HepG2 (cell line): Measurements from ENCODE around the gene VAV2. TPM values are rescaled to one million over a fixed set of nuclear protein-coding genes. Genes with fewer than 3 reads are reported as not detected.

Experiments used
- ATAC-seq: fragments of 200-7000 bp; cut with Tn5 transposase; 3 replicates; pipeline ENCODE4 v1.9.1; 2020; ENCODE audit warnings: mild to moderate bottlenecking, moderate library complexity
- BruUV-seq: library from RNA; stranded (reverse); fragments of 400-500 nt; replicated peaks from 2 replicates; lab custom pipeline; 2021; lab: Mats Ljungman, UMichigan
- CTCF ChIA-PET: fragments of 300-600 bp; formaldehyde crosslinking; extraction: SDS; loops from one replicate; lab custom pipeline; 2021; ENCODE audit warnings: low total read pairs, inconsistent platforms, low intra/inter-chr PET ratio; lab: Yijun Ruan, JAX
- POLR2A ChIA-PET: fragments of 350-600 bp; sonication (Branson Sonifier 250); formaldehyde crosslinking; loops from one replicate; lab custom pipeline; 2020; ENCODE audit warnings: antibody characterized with exemption, inconsistent platforms; lab: Yijun Ruan, JAX
- DNase-seq: peaks from one replicate; pipeline ENCODE4 v3.0.0-alpha.2; 2015; ENCODE audit warnings: low spot score
- FAIRE-seq: peaks from 3 replicates; lab custom pipeline; 2011; peaks lifted over from hg19 to GRCh38; lab: Jason Lieb, UNC
- H2AFZ ChIP-seq: one replicate; pipeline ENCODE4 v1.6.1; 2011; ENCODE audit warnings: low read length, inconsistent platforms
- H3K27ac ChIP-seq: fragments of 300-600 bp; 3 replicates; pipeline ENCODE4 v1.8.0; 2011; ENCODE audit warnings: mixed run types, mild to moderate bottlenecking, mixed read lengths, low read length, inconsistent platforms; ENCODE audit not compliant: insufficient read depth; ENCODE audit errors: extremely low read length
- H3K27me3 ChIP-seq, 2 experiments: fragments of 200-600 bp in 1 of 2; 2 replicates in 1 of 2; 3 replicates in 1 of 2; pipeline versions ENCODE4 v1.6.0 to v1.8.0; 2011; ENCODE audit warnings: low read length in 2 of 2, mild to moderate bottlenecking in 2 of 2, moderate library complexity in 2 of 2, inconsistent platforms in 1 of 2; ENCODE audit not compliant: insufficient read depth in 2 of 2, control insufficient read depth in 1 of 2
- H3K36me3 ChIP-seq, 2 experiments: fragments of 200-600 bp in 1 of 2; replicated peaks in 1 of 2; 2 replicates in 1 of 2; 3 replicates in 1 of 2; pipeline versions ENCODE4 v1.5.1 to v1.8.0; 2011; ENCODE audit warnings: low read length in 2 of 2, inconsistent platforms in 1 of 2; ENCODE audit not compliant: insufficient read depth in 2 of 2, control insufficient read depth in 1 of 2
- H3K4me1 ChIP-seq: 2 replicates; pipeline ENCODE4 v1.5.1; 2012; ENCODE audit warnings: low read length, inconsistent platforms; ENCODE audit not compliant: insufficient read depth
- H3K4me2 ChIP-seq: 2 replicates; pipeline ENCODE4 v1.6.0; 2011; ENCODE audit warnings: low read depth, low read length, inconsistent platforms
- H3K4me3 ChIP-seq, 3 experiments: fragments of 200-600 bp in 1 of 3; sonication (generic), shearing (Covaris generic) in 1 of 3; replicated peaks in 1 of 3; 2 replicates each; pipeline ENCODE4 v1.5.1; 2011 to 2016; ENCODE audit warnings: low read length in 3 of 3, inconsistent platforms in 2 of 3, low read depth in 2 of 3, mild to moderate bottlenecking in 2 of 3, control low read depth in 1 of 3, mixed read lengths in 1 of 3; ENCODE audit not compliant: insufficient read depth in 1 of 3
- H3K79me2 ChIP-seq: one replicate; pipeline ENCODE4 v1.6.1; 2011; ENCODE audit warnings: low read length, inconsistent platforms; ENCODE audit not compliant: insufficient read depth
- H3K9ac ChIP-seq: 2 replicates; pipeline ENCODE4 v1.6.0; 2011; ENCODE audit warnings: mild to moderate bottlenecking, low read depth, low read length, inconsistent platforms; ENCODE audit not compliant: insufficient read depth
- H3K9me3 ChIP-seq: 2 replicates; pipeline ENCODE4 v1.5.1; 2012; ENCODE audit warnings: mild to moderate bottlenecking, low read length
- H4K20me1 ChIP-seq: 2 replicates; pipeline ENCODE4 v1.6.0; 2011; ENCODE audit warnings: inconsistent platforms, mild to moderate bottlenecking, low read length, moderate library complexity; ENCODE audit not compliant: insufficient read depth
- ARNT2 ChIP-seq: sonication (generic); formaldehyde crosslinking; IDR thresholded peaks from 2 replicates; pipeline ENCODE4 v1.8.0; 2022; ENCODE audit warnings: mild to moderate bottlenecking, low read depth, missing genetic modification reagents, moderate library complexity
- ATF7-NPFF ChIP-seq: sonication (generic); formaldehyde crosslinking; IDR thresholded peaks from 2 replicates; pipeline ENCODE4 v1.8.1; 2023; ENCODE audit warnings: mild to moderate bottlenecking, low read depth, missing genetic modification reagents, moderate library complexity
- KLF6 ChIP-seq: IDR thresholded peaks from 2 replicates; pipeline ENCODE4 v1.8.0; 2016; ENCODE audit warnings: missing biosample characterization, missing genetic modification reagents
- SOX6 ChIP-seq, 2 experiments: fragments of 450-650 bp in 1 of 2; sonication (generic) in 1 of 2; formaldehyde crosslinking in 1 of 2; IDR thresholded peaks; 2 replicates each; pipeline versions ENCODE4 v1.4.0 to v1.6.1; 2017 to 2020; ENCODE audit warnings: antibody characterized with exemption in 1 of 2, mild to moderate bottlenecking in 1 of 2, missing genetic modification reagents in 1 of 2
- TBX2 ChIP-seq: sonication (generic); formaldehyde crosslinking; IDR thresholded peaks from 2 replicates; pipeline ENCODE4 v1.5.0; 2020; ENCODE audit warnings: missing genetic modification reagents, mild to moderate bottlenecking, borderline replicate concordance
- ZFX ChIP-seq: sonication (generic); formaldehyde crosslinking; IDR thresholded peaks from 2 replicates; pipeline ENCODE4 v1.4.0; 2020; ENCODE audit warnings: mild to moderate bottlenecking, low read depth, missing genetic modification reagents, moderate library complexity
- ZMYM4 ChIP-seq: sonication (generic); formaldehyde crosslinking; IDR thresholded peaks from 2 replicates; pipeline ENCODE4 v1.8.1; 2023; ENCODE audit warnings: mild to moderate bottlenecking, missing genetic modification reagents
- ZNF556 ChIP-seq: sonication (generic); formaldehyde crosslinking; IDR thresholded peaks from 2 replicates; pipeline ENCODE4 v1.4.0; 2020; ENCODE audit warnings: mild to moderate bottlenecking, missing genetic modification reagents, borderline replicate concordance
- ZSCAN22 ChIP-seq: sonication (generic); formaldehyde crosslinking; IDR thresholded peaks from 2 replicates; pipeline ENCODE4 v1.4.0; 2020; ENCODE audit warnings: mild to moderate bottlenecking, missing genetic modification reagents
- WGBS: methylation state at CpG from one replicate; pipeline ENCODE4 v1.1.6; 2017; ENCODE audit warnings: low lambda C conversion rate; 5-methylcytosine and 5-hydroxymethylcytosine counted together
- in situ Hi-C: cut with HindIII; loops from 2 replicates; pipeline ENCODE4 v1.10.0; 2017; ENCODE audit warnings: low pct_unique_long_range_greater_than_20kb; ENCODE audit not compliant: extremely low pct_ligation_motif_present
- intact Hi-C: fragments of 100-400 bp; cut with micrococcal nuclease; formaldehyde crosslinking; loops from one replicate; pipeline ENCODE4 v1.10.0; 2022; ENCODE audit not compliant: unreplicated experiment
- polyA plus RNA-seq, 8 experiments: library from polyadenylated mRNA; depleted of rRNA in 3 of 8; stranded (reverse) in 7 of 8; unstranded in 1 of 8; fragments of >200 nt; fragmentation: Illumina TruSeq in 4 of 8; extraction: Trizol in 4 of 8; gene quantifications; 2 replicates each; pipeline versions ENCODE4 v1.2.1 to v1.2.3, GENCODE V29; 2011 to 2016; ENCODE audit warnings: low read depth in 4 of 8, missing spikeins in 1 of 8, mixed read lengths in 1 of 8; ENCODE audit not compliant: insufficient read depth in 1 of 8
- total RNA-seq, 5 experiments: library from RNA; depleted of rRNA; stranded (reverse); fragments of >200 nt; fragmentation: Illumina TruSeq; extraction: Trizol; gene quantifications; 2 replicates each; pipeline ENCODE4 v1.2.3, GENCODE V29; 2016; ENCODE audit warnings: low read depth in 1 of 5
- TF ChIP-seq, protein P1 (sequence below): sonication (generic); formaldehyde crosslinking; IDR thresholded peaks from 2 replicates; pipeline ENCODE4 v1.9.0; 2021; ENCODE audit warnings: missing genetic modification reagents, borderline replicate concordance
- TF ChIP-seq, protein P2 (sequence below): sonication (generic); formaldehyde crosslinking; IDR thresholded peaks from 2 replicates; pipeline ENCODE4 v1.4.0; 2020; ENCODE audit warnings: missing genetic modification reagents
- TF ChIP-seq, protein P3 (sequence below): sonication (generic); formaldehyde crosslinking; IDR thresholded peaks from 2 replicates; pipeline ENCODE4 v1.8.0; 2022; ENCODE audit warnings: missing genetic modification reagents, low read depth, mild to moderate bottlenecking, borderline replicate concordance
- TF ChIP-seq, protein P4 (sequence below), 2 experiments: sonication (generic) in 1 of 2; formaldehyde crosslinking in 1 of 2; IDR thresholded peaks; 2 replicates each; pipeline versions ENCODE4 v1.5.1 to v1.6.1; 2011 to 2020; ENCODE audit warnings: borderline replicate concordance in 1 of 2, low read depth in 1 of 2, low read length in 1 of 2, mild to moderate bottlenecking in 1 of 2, missing genetic modification reagents in 1 of 2, moderate library complexity in 1 of 2

VAV2 gene
- total and polyA plus RNA-seq, 2 of the 13 experiments (the other 11 are each of a cell fraction or from before 2014, with no cell fraction given) = 22.5 to 22.9 TPM

DNA sequence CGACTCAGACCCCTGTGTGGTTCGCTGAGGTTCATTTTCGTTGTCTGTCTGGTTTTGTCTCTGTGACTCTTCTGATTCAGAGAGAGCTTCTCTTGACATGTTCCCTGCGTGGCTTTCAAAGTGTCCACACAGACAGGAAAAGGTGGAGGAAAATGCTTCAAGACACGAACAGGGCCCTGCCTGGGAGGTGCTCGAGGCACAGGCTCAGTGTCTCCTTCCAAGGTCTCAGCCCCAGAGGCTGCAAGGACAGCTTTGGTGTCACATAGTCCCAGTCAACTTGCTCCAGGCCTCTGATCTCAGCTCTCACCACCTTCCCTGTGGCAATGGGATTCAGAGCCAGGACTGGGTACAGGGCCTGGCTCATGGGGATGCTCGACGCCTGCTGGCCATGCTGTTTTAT, 202.3 kb downstream of the VAV2 start (continued):
- TF ChIP-seq, protein P1, sequence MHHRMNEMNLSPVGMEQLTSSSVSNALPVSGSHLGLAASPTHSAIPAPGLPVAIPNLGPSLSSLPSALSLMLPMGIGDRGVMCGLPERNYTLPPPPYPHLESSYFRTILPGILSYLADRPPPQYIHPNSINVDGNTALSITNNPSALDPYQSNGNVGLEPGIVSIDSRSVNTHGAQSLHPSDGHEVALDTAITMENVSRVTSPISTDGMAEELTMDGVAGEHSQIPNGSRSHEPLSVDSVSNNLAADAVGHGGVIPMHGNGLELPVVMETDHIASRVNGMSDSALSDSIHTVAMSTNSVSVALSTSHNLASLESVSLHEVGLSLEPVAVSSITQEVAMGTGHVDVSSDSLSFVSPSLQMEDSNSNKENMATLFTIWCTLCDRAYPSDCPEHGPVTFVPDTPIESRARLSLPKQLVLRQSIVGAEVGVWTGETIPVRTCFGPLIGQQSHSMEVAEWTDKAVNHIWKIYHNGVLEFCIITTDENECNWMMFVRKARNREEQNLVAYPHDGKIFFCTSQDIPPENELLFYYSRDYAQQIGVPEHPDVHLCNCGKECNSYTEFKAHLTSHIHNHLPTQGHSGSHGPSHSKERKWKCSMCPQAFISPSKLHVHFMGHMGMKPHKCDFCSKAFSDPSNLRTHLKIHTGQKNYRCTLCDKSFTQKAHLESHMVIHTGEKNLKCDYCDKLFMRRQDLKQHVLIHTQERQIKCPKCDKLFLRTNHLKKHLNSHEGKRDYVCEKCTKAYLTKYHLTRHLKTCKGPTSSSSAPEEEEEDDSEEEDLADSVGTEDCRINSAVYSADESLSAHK (CRISPR knock-in tag) = no peak
- TF ChIP-seq ZNF556 (CRISPR knock-in tag) (peak; percentile 44; the same call in 1 of the 2 replicates), ARNT2 (CRISPR knock-in tag) (no peak), KLF6 (CRISPR knock-in tag) (no peak), ZFX (0 out of 2 replicates have a peak, but pooled peaks have one; percentile 0)
- TF ChIP-seq, protein P2, sequence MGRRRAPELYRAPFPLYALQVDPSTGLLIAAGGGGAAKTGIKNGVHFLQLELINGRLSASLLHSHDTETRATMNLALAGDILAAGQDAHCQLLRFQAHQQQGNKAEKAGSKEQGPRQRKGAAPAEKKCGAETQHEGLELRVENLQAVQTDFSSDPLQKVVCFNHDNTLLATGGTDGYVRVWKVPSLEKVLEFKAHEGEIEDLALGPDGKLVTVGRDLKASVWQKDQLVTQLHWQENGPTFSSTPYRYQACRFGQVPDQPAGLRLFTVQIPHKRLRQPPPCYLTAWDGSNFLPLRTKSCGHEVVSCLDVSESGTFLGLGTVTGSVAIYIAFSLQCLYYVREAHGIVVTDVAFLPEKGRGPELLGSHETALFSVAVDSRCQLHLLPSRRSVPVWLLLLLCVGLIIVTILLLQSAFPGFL (CRISPR knock-in tag) = no peak

DNA sequence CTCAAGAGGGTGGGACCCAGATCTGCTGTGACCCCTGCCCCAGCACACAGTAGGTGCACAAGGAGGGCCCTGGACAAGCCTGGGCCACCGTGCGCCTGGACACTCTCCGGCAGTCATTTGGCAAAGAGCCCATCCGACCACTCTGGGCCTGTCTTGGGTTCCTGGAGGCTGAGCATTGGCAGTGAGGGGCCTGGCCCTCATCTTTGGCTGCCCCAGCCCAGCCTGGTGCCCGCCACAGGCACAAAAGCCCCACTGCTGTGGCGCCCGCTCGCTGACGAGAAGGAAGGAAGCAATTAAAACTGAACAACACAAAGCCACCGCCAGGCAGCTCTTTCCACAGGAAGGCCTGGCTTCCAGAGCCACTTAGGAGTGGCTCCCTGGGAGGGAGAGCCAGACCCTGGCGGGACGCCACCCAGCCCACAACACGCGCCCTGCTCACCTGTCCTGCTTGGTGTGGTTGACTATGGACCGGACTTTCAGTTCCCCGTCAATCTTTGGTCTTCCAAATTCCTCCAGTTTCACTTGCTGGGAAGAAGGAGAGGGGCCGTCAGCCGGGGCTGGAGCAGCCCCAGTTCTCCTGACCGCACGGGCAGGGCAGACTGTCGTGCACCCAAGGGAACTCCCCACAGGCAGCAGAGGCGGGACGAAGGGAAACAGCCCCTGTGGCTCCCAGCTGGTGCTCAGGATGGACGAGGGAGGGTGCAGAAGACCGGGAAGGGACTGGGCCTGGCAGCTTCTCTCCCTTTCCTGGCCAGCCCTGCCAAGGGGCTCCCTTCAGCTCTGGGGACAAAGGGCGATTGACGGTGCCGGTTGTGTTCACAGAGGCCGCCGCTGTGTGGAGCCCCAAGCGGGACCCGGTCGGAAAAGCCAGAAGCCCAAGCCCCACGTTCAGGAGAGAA, 203.1 kb downstream of the VAV2 start:
- in situ Hi-C loops = loop anchor here (5.0 kb wide), 1 partner anchor 203 kb away; the partner anchor contains the start of gene VAV2
- peak overlapping the region; percentile 31 for H3K9ac ChIP-seq
- no peak overlapping the region for H2AFZ ChIP-seq
- H3K79me2 ChIP-seq = no peaks in the 10 kb centered on the region
- H3K4me3 ChIP-seq = peak overlapping the region in 1 of 3 experiments; percentile 30; a peak in 1 of 6 replicates
- H3K27me3 ChIP-seq = no peaks in the 10 kb centered on the region
- no TSS peak for BruUV-seq
- peak overlapping the region; percentile 73 for H3K27ac ChIP-seq
- H3K36me3 ChIP-seq = peaks cover 18 to 52% of the 10 kb centered on the region in 2 experiments; a peak in 4 of 5 replicates
- 61% methylated on average over 7 of the region's 34 CpGs for WGBS
- H4K20me1 ChIP-seq = 0 out of 2 replicates have a peak, but pooled peaks cover 4% of the 10 kb centered on the region
- intact Hi-C loops = loop anchor here (1.0 kb wide), 1 partner anchor 205 kb away; no protein-coding TSS in a partner anchor
- POLR2A ChIA-PET = interaction anchor here (0.7 to 1.2 kb wide), 6 partner anchors 50 to 646 kb away, joined by 3 to 6 read pairs (median 4); no protein-coding TSS in a partner anchor
- H3K9me3 ChIP-seq = no peaks in the 10 kb centered on the region
- peaks cover 35% of the 10 kb centered on the region for H3K4me1 ChIP-seq
- DNase-seq = peak; percentile 80
- peak overlapping the region; percentile 53 for H3K4me2 ChIP-seq
- ATAC-seq = peak; percentile 88
- peak; percentile 52 for FAIRE-seq
- CTCF ChIA-PET = interaction anchor here (1.7 kb wide), 1 partner anchor 205 kb away, joined by 9 read pairs; no protein-coding TSS in a partner anchor
- TF ChIP-seq, protein P3, sequence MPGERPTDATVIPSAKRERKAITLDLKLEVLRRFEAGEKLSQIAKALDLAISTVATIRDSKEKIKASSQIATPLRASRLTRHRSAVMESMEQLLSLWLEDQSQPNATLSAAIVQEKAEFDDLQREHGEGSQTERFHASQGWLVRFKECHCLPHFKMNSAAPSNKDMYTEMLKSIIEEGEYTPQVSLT (CRISPR knock-in tag) = no peak
- TF ChIP-seq ZSCAN22 (CRISPR knock-in tag) = no peak
- TF ChIP-seq ATF7-NPFF (CRISPR knock-in tag) = no peak
- TF ChIP-seq ZMYM4 (CRISPR knock-in tag) = no peak
- TF ChIP-seq SOX6 (IDR thresholded peaks at IDR 0.05) = no peak
- 0 out of 2 replicates have a peak, but pooled peaks have one; percentile 39 for TF ChIP-seq SOX6 (CRISPR knock-in tag; IDR thresholded peaks at IDR 0.05)
- TF ChIP-seq TBX2 (CRISPR knock-in tag) = no peak
- TF ChIP-seq, protein P4, sequence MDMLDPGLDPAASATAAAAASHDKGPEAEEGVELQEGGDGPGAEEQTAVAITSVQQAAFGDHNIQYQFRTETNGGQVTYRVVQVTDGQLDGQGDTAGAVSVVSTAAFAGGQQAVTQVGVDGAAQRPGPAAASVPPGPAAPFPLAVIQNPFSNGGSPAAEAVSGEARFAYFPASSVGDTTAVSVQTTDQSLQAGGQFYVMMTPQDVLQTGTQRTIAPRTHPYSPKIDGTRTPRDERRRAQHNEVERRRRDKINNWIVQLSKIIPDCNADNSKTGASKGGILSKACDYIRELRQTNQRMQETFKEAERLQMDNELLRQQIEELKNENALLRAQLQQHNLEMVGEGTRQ (IDR thresholded peaks at IDR 0.05; ENCODE audit: low read depth, low read length) = no peak
- TF ChIP-seq, protein P4 (CRISPR knock-in tag; IDR thresholded peaks at IDR 0.05; ENCODE audit: borderline replicate concordance) = no peak
